Mesothelial cell of epicardium (in vitro differentiated cells): Measurements from ENCODE around the gene THSD4. TPM values are rescaled to one million over a fixed set of nuclear protein-coding genes. Genes with fewer than 3 reads are reported as not detected.
A peak's percentile ranks its signal among the peaks of the same experiment; 100 is the strongest.

ENCODE experiments used
- DNase-seq, 2 experiments: peaks; one replicate each; pipeline ENCODE4 v3.0.0; 2021; ENCODE audit warnings: low spot score in 2 of 2; ENCODE audit not compliant: unreplicated experiment in 2 of 2
- H3K27ac Mint-ChIP-seq: 2 replicates; pipeline ENCODE4 v1.8.0; 2021; ENCODE audit warnings: mixed read lengths
- H3K27me3 Mint-ChIP-seq: 2 replicates; pipeline ENCODE4 v1.8.0; 2021; ENCODE audit warnings: low read depth, mixed read lengths
- H3K36me3 Mint-ChIP-seq: 2 replicates; pipeline ENCODE4 v1.8.0; 2021; ENCODE audit warnings: mixed read lengths
- H3K4me1 Mint-ChIP-seq: 2 replicates; pipeline ENCODE4 v1.8.0; 2021; ENCODE audit warnings: mixed read lengths
- H3K4me3 Mint-ChIP-seq: 2 replicates; pipeline ENCODE4 v1.8.0; 2021; ENCODE audit warnings: mild to moderate bottlenecking, moderate library complexity, mixed read lengths
- H3K9me3 Mint-ChIP-seq: 2 replicates; pipeline ENCODE4 v1.8.0; 2021; ENCODE audit warnings: mixed read lengths
- CTCF ChIP-seq: fragments of 200-600 bp; sonication (generic); IDR thresholded peaks from one replicate; pipeline ENCODE4 v1.5.0; 2021; ENCODE audit warnings: antibody characterized with exemption; ENCODE audit not compliant: unreplicated experiment
- total RNA-seq: library from RNA; stranded (reverse); gene quantifications from 3 replicates; pipeline ENCODE4 v1.2.1, GENCODE V29; 2021

THSD4 gene
- total RNA-seq, 1 donor from 2014 or later, result 93.9 TPM

- H3K4me3 Mint-ChIP-seq, result no peak overlapping the region
- no peaks in the 10 kb centered on the region for H3K27me3 Mint-ChIP-seq
- TF ChIP-seq CTCF, result no peak
- H3K36me3 Mint-ChIP-seq, result peaks cover 6% of the 10 kb centered on the region
- H3K27ac Mint-ChIP-seq, result peak overlapping the region; percentile 84
- peaks cover 5% of the 10 kb centered on the region for H3K9me3 Mint-ChIP-seq
- DNase-seq, result no peak
- H3K4me1 Mint-ChIP-seq, result peaks cover 61% of the 10 kb centered on the region
These were observed 513.9 kb downstream of the THSD4 start for GRCh38 chr15:71628988-71629770.

GRCh38 chr15:71629781-71630474 is 514.7 kb downstream of the THSD4 start:
- no peaks in the 10 kb centered on the region for H3K9me3 Mint-ChIP-seq
- peak overlapping the region; percentile 84 for H3K27ac Mint-ChIP-seq
- H3K27me3 Mint-ChIP-seq, result no peaks in the 10 kb centered on the region
- H3K4me3 Mint-ChIP-seq, result no peak overlapping the region
- TF ChIP-seq CTCF, result no peak
- peaks cover 68% of the 10 kb centered on the region for H3K4me1 Mint-ChIP-seq
- no peaks in the 10 kb centered on the region for H3K36me3 Mint-ChIP-seq
- DNase-seq, result no peak

GRCh38 chr15:71630475-71630809 is 515.2 kb downstream of the THSD4 start:
- no peak for DNase-seq
- Mint-ChIP-seq H3K36me3 (peaks cover 1% of the 10 kb centered on the region), H3K27ac (peak overlapping the region; percentile 84), H3K9me3 (no peaks in the 10 kb centered on the region), H3K4me1 (peaks cover 72% of the 10 kb centered on the region), H3K27me3 (no peaks in the 10 kb centered on the region), H3K4me3 (no peak overlapping the region)
- no peak for TF ChIP-seq CTCF

- Mint-ChIP-seq H3K36me3 (peaks cover 2% of the 10 kb centered on the region), H3K4me1 (peaks cover 59% of the 10 kb centered on the region), H3K9me3 (no peaks in the 10 kb centered on the region), H3K27ac (peak overlapping the region; percentile 45), H3K27me3 (no peaks in the 10 kb centered on the region), H3K4me3 (no peak overlapping the region)
- no peak for DNase-seq
- no peak for TF ChIP-seq CTCF
These were observed 517.4 kb downstream of the THSD4 start for GRCh38 chr15:71632576-71633195.

- TF ChIP-seq CTCF, result no peak
- no peaks in the 10 kb centered on the region for H3K27me3 Mint-ChIP-seq
- H3K9me3 Mint-ChIP-seq, result no peaks in the 10 kb centered on the region
- no peak for DNase-seq
- H3K27ac Mint-ChIP-seq, result peak overlapping the region; percentile 64
- no peak overlapping the region for H3K4me3 Mint-ChIP-seq
- peaks cover 2% of the 10 kb centered on the region for H3K36me3 Mint-ChIP-seq
- peaks cover 36% of the 10 kb centered on the region for H3K4me1 Mint-ChIP-seq
These were observed 519.7 kb downstream of the THSD4 start for GRCh38 chr15:71634820-71635560.
